Measurements from ENCODE around the gene KLHDC1. TPM values are rescaled to one million over a fixed set of nuclear protein-coding genes. Genes with fewer than 3 reads are reported as not detected.

KLHDC1 gene
- total and polyA plus RNA-seq, 9 of the 15 experiments (the other 6 are each of a cell fraction or from before 2014, with no cell fraction given) = 0.08 to 0.41 (median 0.18) TPM

DNA sequence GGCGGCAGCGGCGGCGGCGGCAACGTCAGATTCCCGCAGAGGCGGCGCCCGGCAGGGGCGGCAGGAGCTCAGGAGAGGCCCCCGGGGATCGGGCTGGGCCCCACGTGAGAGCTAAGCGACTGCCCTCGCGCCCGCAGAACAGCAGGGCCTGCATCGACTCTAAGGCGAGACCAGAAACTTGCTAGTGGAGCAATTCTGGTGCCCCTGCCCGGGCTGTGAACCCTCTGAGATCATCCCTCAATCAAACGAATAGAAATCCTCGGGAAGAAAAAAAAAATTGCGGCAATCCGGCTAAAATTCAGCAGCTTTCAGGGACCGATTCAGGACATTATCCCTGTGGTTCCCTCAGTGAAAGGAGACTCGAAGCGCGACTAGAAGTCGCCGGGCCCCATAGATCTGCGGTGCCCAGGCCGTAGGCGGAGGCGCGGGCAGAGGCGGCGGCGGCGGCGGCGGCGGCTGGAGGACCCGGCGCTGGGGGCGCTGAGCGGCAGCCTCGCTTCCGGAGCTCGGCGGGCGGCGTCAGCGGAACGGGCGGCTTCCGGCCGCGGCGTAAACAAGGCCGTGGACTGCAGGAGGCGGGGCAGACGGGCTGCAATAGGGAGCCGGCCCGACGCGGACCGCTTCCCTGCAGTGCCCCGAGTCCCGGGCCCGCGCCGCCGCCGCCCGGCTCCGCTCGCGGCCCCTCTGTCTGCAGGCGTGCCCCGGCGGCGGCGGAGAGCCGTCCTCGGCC, 74.8 kb downstream of the KLHDC1 start, which contains the start of gene KLHDC2 (continued):
- TF ChIP-seq, protein P1, sequence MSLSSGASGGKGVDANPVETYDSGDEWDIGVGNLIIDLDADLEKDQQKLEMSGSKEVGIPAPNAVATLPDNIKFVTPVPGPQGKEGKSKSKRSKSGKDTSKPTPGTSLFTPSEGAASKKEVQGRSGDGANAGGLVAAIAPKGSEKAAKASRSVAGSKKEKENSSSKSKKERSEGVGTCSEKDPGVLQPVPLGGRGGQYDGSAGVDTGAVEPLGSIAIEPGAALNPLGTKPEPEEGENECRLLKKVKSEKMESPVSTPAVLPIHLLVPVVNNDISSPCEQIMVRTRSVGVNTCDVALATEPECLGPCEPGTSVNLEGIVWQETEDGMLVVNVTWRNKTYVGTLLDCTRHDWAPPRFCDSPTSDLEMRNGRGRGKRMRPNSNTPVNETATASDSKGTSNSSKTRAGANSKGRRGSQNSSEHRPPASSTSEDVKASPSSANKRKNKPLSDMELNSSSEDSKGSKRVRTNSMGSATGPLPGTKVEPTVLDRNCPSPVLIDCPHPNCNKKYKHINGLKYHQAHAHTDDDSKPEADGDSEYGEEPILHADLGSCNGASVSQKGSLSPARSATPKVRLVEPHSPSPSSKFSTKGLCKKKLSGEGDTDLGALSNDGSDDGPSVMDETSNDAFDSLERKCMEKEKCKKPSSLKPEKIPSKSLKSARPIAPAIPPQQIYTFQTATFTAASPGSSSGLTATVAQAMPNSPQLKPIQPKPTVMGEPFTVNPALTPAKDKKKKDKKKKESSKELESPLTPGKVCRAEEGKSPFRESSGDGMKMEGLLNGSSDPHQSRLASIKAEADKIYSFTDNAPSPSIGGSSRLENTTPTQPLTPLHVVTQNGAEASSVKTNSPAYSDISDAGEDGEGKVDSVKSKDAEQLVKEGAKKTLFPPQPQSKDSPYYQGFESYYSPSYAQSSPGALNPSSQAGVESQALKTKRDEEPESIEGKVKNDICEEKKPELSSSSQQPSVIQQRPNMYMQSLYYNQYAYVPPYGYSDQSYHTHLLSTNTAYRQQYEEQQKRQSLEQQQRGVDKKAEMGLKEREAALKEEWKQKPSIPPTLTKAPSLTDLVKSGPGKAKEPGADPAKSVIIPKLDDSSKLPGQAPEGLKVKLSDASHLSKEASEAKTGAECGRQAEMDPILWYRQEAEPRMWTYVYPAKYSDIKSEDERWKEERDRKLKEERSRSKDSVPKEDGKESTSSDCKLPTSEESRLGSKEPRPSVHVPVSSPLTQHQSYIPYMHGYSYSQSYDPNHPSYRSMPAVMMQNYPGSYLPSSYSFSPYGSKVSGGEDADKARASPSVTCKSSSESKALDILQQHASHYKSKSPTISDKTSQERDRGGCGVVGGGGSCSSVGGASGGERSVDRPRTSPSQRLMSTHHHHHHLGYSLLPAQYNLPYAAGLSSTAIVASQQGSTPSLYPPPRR (CRISPR knock-in tag; IDR thresholded peaks at IDR 0.05; ENCODE audit: borderline replicate concordance) = peak; percentile 58; the same call in 1 of the 2 replicates
- TF ChIP-seq JUN (IDR thresholded peaks at IDR 0.05; ENCODE audit: borderline replicate concordance, low read depth, low read length) = no peak
- TF ChIP-seq JUN (CRISPR knock-in tag; IDR thresholded peaks at IDR 0.05; ENCODE audit: borderline replicate concordance) = no peak
- TF ChIP-seq ZNF354B (CRISPR knock-in tag; IDR thresholded peaks at IDR 0.05) = no peak
- TF ChIP-seq, protein P2, sequence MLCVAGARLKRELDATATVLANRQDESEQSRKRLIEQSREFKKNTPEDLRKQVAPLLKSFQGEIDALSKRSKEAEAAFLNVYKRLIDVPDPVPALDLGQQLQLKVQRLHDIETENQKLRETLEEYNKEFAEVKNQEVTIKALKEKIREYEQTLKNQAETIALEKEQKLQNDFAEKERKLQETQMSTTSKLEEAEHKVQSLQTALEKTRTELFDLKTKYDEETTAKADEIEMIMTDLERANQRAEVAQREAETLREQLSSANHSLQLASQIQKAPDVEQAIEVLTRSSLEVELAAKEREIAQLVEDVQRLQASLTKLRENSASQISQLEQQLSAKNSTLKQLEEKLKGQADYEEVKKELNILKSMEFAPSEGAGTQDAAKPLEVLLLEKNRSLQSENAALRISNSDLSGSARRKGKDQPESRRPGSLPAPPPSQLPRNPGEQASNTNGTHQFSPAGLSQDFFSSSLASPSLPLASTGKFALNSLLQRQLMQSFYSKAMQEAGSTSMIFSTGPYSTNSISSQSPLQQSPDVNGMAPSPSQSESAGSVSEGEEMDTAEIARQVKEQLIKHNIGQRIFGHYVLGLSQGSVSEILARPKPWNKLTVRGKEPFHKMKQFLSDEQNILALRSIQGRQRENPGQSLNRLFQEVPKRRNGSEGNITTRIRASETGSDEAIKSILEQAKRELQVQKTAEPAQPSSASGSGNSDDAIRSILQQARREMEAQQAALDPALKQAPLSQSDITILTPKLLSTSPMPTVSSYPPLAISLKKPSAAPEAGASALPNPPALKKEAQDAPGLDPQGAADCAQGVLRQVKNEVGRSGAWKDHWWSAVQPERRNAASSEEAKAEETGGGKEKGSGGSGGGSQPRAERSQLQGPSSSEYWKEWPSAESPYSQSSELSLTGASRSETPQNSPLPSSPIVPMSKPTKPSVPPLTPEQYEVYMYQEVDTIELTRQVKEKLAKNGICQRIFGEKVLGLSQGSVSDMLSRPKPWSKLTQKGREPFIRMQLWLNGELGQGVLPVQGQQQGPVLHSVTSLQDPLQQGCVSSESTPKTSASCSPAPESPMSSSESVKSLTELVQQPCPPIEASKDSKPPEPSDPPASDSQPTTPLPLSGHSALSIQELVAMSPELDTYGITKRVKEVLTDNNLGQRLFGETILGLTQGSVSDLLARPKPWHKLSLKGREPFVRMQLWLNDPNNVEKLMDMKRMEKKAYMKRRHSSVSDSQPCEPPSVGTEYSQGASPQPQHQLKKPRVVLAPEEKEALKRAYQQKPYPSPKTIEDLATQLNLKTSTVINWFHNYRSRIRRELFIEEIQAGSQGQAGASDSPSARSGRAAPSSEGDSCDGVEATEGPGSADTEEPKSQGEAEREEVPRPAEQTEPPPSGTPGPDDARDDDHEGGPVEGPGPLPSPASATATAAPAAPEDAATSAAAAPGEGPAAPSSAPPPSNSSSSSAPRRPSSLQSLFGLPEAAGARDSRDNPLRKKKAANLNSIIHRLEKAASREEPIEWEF (CRISPR knock-in tag; IDR thresholded peaks at IDR 0.05) = no peak
- peak; percentile 82 for TF ChIP-seq GTF2E2 (tag; IDR thresholded peaks at IDR 0.05)
- peak; percentile 63; the same call in 1 of the 2 replicates for TF ChIP-seq ETV5 (CRISPR knock-in tag; IDR thresholded peaks at IDR 0.05; ENCODE audit: low read depth)
- no peak for TF ChIP-seq DIDO1 (tag; IDR thresholded peaks at IDR 0.05; ENCODE audit: low read depth)
- no peak for TF ChIP-seq NR2C1 (IDR thresholded peaks at IDR 0.05)
- TF ChIP-seq NR2C1 (tag; IDR thresholded peaks at IDR 0.05) = no peak
- no peak for TF ChIP-seq LARP7 (IDR thresholded peaks at IDR 0.05)
- TF ChIP-seq POLR2AphosphoS5 (IDR thresholded peaks at IDR 0.05; ENCODE audit: control insufficient read depth, insufficient read depth, low read depth, low read length) = peak; percentile 36; the same call in 1 of the 2 replicates
- TF ChIP-seq DMBX1 (CRISPR knock-in tag; IDR thresholded peaks at IDR 0.05; ENCODE audit: borderline replicate concordance) = no peak
- peak; percentile 32 to 74; a peak in 3 of 4 replicates for TF ChIP-seq NONO (IDR thresholded peaks at IDR 0.05; ENCODE audit: low read depth in 2 of 2, low read length in 1 of 2)

Measured in K562 (cell line).